Lower lobe of right lung (tissue), 2 donors: ENCODE data around the gene SLC25A10. TPM values are rescaled to one million over a fixed set of nuclear protein-coding genes. Genes with fewer than 3 reads are reported as not detected.

Experiments
- ATAC-seq, 2 donors: fragments of 200-7000 bp; cut with Tn5 transposase; one replicate each; pipeline ENCODE4 v1.9.1; 2020 to 2022; ENCODE audit warnings: mild to moderate bottlenecking in 2 of 2, moderate library complexity in 2 of 2
- DNase-seq: peaks from one replicate; pipeline ENCODE4 v3.0.0-alpha.2; 2020
- H3K27ac ChIP-seq: fragments of 200-600 bp; one replicate; pipeline ENCODE4 v1.8.0; 2022
- H3K27me3 ChIP-seq: fragments of 200-600 bp; one replicate; pipeline ENCODE4 v1.8.0; 2022; ENCODE audit warnings: low read depth
- H3K36me3 ChIP-seq: fragments of 200-600 bp; one replicate; pipeline ENCODE4 v1.8.0; 2022; ENCODE audit warnings: mild to moderate bottlenecking
- H3K4me1 ChIP-seq: fragments of 200-600 bp; one replicate; pipeline ENCODE4 v1.8.0; 2022
- H3K4me3 ChIP-seq: fragments of 200-600 bp; one replicate; pipeline ENCODE4 v1.8.0; 2022; ENCODE audit warnings: mild to moderate bottlenecking
- H3K9me3 ChIP-seq: fragments of 200-600 bp; one replicate; pipeline ENCODE4 v1.8.0; 2022
- intact Hi-C: fragments of 100-400 bp; cut with DNase I; formaldehyde crosslinking; loops from one replicate; pipeline ENCODE4 v1.11.0; 2022
- total RNA-seq: library from RNA; stranded (reverse); fragmentation: NEBNext Ultra II Directional; extraction: Animal tissue kit (Norgen Biotek cat#: 25700); gene quantifications from one replicate; pipeline ENCODE4 v1.2.1, GENCODE V29; 2021
- TF ChIP-seq, protein P1 (sequence below): fragments of 200-600 bp; IDR thresholded peaks from one replicate; pipeline ENCODE4 v1.8.0; 2022; ENCODE audit warnings: antibody characterized with exemption, mild to moderate bottlenecking
- donor health status: DM: no; HTN: yes; CAD: no; lungs with severe emphysema.

The SLC25A10 gene
- total RNA-seq, 1 donor from 2014 or later, result 7.3 TPM

DNA sequence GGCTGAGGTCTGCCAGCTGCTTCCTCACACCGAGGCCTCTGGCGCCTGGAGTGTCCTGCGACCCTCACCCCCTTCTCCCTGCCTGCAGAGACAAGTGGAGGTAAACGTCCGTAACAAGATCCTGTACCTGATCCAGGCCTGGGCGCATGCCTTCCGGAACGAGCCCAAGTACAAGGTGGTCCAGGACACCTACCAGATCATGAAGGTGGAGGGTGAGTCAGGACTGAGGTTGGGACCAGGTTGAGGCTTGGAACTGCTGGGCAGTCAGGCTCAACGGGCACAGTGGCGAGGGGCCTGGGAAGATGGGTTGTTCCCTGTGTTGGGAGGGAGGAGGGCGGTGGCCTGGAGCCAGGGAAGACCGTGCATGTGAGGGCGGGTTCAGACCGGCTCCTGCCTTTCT lies 23.5 kb upstream of the SLC25A10 start:
- no peak overlapping the region for H3K4me3 ChIP-seq
- H3K36me3 ChIP-seq, result peaks cover 79% of the 10 kb centered on the region
- TF ChIP-seq, protein P1, sequence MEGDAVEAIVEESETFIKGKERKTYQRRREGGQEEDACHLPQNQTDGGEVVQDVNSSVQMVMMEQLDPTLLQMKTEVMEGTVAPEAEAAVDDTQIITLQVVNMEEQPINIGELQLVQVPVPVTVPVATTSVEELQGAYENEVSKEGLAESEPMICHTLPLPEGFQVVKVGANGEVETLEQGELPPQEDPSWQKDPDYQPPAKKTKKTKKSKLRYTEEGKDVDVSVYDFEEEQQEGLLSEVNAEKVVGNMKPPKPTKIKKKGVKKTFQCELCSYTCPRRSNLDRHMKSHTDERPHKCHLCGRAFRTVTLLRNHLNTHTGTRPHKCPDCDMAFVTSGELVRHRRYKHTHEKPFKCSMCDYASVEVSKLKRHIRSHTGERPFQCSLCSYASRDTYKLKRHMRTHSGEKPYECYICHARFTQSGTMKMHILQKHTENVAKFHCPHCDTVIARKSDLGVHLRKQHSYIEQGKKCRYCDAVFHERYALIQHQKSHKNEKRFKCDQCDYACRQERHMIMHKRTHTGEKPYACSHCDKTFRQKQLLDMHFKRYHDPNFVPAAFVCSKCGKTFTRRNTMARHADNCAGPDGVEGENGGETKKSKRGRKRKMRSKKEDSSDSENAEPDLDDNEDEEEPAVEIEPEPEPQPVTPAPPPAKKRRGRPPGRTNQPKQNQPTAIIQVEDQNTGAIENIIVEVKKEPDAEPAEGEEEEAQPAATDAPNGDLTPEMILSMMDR, result no peak
- DNase-seq, result no peak
- intact Hi-C loops, result no loop called here
- ATAC-seq, result no peak
- no peaks in the 10 kb centered on the region for H3K27me3 ChIP-seq
- no peaks in the 10 kb centered on the region for H3K9me3 ChIP-seq
- H3K4me1 ChIP-seq, result peaks cover 17% of the 10 kb centered on the region
- H3K27ac ChIP-seq, result no peak overlapping the region

DNA sequence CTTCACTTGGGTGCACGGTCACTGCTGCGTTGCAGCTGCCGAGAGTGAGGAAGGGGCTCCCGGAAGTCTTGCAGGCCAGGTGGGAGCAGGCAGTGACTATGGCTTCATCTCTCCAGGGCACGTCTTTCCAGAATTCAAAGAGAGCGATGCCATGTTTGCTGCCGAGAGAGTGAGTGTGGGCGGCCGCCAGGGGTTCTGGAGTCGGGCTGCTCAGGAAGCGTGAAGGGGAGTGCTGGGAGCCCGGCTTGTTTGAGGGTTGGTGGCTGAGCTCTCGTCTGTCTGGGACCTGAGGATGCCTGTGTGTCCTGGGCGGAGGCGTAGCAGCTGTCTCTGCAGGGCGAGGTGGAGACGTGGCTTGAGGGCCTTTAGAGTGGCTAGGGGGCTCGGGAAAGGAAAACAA lies 22.0 kb upstream of the SLC25A10 start:
- intact Hi-C loops, result no loop called here
- H3K9me3 ChIP-seq, result no peaks in the 10 kb centered on the region
- DNase-seq (no peak), ATAC-seq (no peak)
- H3K4me3 ChIP-seq, result no peak overlapping the region
- peaks cover 93% of the 10 kb centered on the region for H3K36me3 ChIP-seq
- no peak overlapping the region for H3K27ac ChIP-seq
- H3K27me3 ChIP-seq, result no peaks in the 10 kb centered on the region
- H3K4me1 ChIP-seq, result peaks cover 8% of the 10 kb centered on the region
- TF ChIP-seq, protein P1, result no peak

DNA sequence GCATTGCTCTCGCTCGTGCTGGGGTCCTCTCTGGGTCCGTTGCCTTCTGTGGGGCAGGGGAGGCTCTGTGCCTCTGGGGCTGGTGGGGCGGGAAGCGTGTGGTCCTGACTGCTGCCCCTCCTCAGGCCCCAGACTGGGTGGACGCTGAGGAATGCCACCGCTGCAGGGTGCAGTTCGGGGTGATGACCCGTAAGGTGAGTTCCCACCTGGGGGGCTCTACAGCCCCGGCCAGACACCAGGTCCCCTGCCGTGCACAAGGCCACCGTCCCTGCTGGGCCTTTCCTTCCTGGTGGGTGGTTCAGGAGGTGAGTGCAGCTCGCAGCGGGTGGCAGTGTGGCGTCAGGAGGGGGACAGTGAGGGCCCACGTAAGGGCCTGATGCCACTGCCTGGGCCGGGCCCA lies 21.5 kb upstream of the SLC25A10 start:
- Histone ChIP-seq H3K27ac (no peak overlapping the region), H3K27me3 (no peaks in the 10 kb centered on the region), H3K4me1 (peaks cover 3% of the 10 kb centered on the region), H3K4me3 (no peak overlapping the region), H3K36me3 (peaks cover 98% of the 10 kb centered on the region), H3K9me3 (no peaks in the 10 kb centered on the region)
- ATAC-seq (no peak), DNase-seq (no peak)
- TF ChIP-seq, protein P1, result no peak
- intact Hi-C loops, result no loop called here

- H3K36me3 ChIP-seq, result peaks cover 100% of the 10 kb centered on the region
- H3K4me1 ChIP-seq, result no peaks in the 10 kb centered on the region
- no peak for DNase-seq
- H3K27me3 ChIP-seq, result no peaks in the 10 kb centered on the region
- H3K9me3 ChIP-seq, result no peaks in the 10 kb centered on the region
- TF ChIP-seq, protein P1, result no peak
- no peak for ATAC-seq
- no peak overlapping the region for H3K4me3 ChIP-seq
- H3K27ac ChIP-seq, result no peak overlapping the region
- intact Hi-C loops, result no loop called here
Measured at GRCh38 chr17:81691196-81691595, 20.9 kb upstream of the SLC25A10 start.

- no peak for ATAC-seq
- peaks cover 100% of the 10 kb centered on the region for H3K36me3 ChIP-seq
Measured at GRCh38 chr17:81691608-81692007, 20.5 kb upstream of the SLC25A10 start.

More at GRCh38 chr17:81691608-81692007, 20.5 kb upstream of the SLC25A10 start:
- Histone ChIP-seq H3K27ac (no peak overlapping the region), H3K9me3 (no peaks in the 10 kb centered on the region), H3K27me3 (no peaks in the 10 kb centered on the region), H3K4me1 (no peaks in the 10 kb centered on the region), H3K4me3 (no peak overlapping the region)
- intact Hi-C loops, result no loop called here
- no peak for DNase-seq
- TF ChIP-seq, protein P1, result no peak
